DOHH2 (cell line): Measurements from ENCODE around the gene TIAM2.
A peak's percentile ranks its signal among the peaks of the same experiment; 100 is the strongest.

Experiments
- H3F3A ChIP-seq: fragments of 200-600 bp; sonication (generic), shearing (Covaris generic); 2 replicates; pipeline ENCODE4 v1.6.0; 2016; ENCODE audit warnings: antibody characterized with exemption, mild to moderate bottlenecking; ENCODE audit not compliant: control insufficient read depth, insufficient read depth
- H3K27ac ChIP-seq: fragments of 200-600 bp; sonication (generic); 2 replicates; pipeline ENCODE4 v1.5.1; 2014; ENCODE audit warnings: low read depth, mild to moderate bottlenecking, low read length, moderate library complexity
- H3K27me3 ChIP-seq: fragments of 200-600 bp; sonication (generic); 2 replicates; pipeline ENCODE4 v1.6.1; 2014; ENCODE audit warnings: mild to moderate bottlenecking, low read length, mixed read lengths; ENCODE audit not compliant: control insufficient read depth
- H3K36me3 ChIP-seq: fragments of 200-600 bp; sonication (generic); 2 replicates; pipeline ENCODE4 v1.6.1; 2014; ENCODE audit warnings: mild to moderate bottlenecking, low read length, moderate library complexity, mixed read lengths; ENCODE audit not compliant: control insufficient read depth
- H3K4me1 ChIP-seq: fragments of 200-600 bp; sonication (generic); 2 replicates; pipeline ENCODE4 v1.6.1; 2014; ENCODE audit warnings: mild to moderate bottlenecking, low read length, mixed read lengths; ENCODE audit not compliant: control insufficient read depth
- H3K4me2 ChIP-seq: fragments of 200-600 bp; sonication (generic); 2 replicates; pipeline ENCODE4 v1.6.0; 2014; ENCODE audit warnings: mild to moderate bottlenecking, low read length, moderate library complexity
- H3K4me3 ChIP-seq: fragments of 200-600 bp; sonication (generic); 2 replicates; pipeline ENCODE4 v1.5.1; 2014; ENCODE audit warnings: mild to moderate bottlenecking, low read length, mixed read lengths
- H3K79me2 ChIP-seq: fragments of 200-600 bp; sonication (generic); 2 replicates; pipeline ENCODE4 v1.6.1; 2014; ENCODE audit warnings: mild to moderate bottlenecking, low read length, mixed read lengths; ENCODE audit not compliant: control insufficient read depth
- H3K9me2 ChIP-seq: fragments of 200-600 bp; sonication (generic); replicated peaks from 2 replicates; pipeline ENCODE4 v1.6.1; 2014; ENCODE audit warnings: mild to moderate bottlenecking, low read length, mixed read lengths; ENCODE audit not compliant: control insufficient read depth
- H3K9me3 ChIP-seq: fragments of 200-600 bp; sonication (generic); 2 replicates; pipeline ENCODE4 v1.6.1; 2014; ENCODE audit warnings: antibody characterized with exemption, low read length, mixed read lengths; ENCODE audit not compliant: control insufficient read depth, insufficient read depth
- H4K20me1 ChIP-seq: fragments of 200-600 bp; sonication (generic); 2 replicates; pipeline ENCODE4 v1.6.0; 2014; ENCODE audit warnings: low read depth, mild to moderate bottlenecking, antibody characterized with exemption, low read length, moderate library complexity; ENCODE audit not compliant: control insufficient read depth, insufficient read depth
- EZH2phosphoT487 ChIP-seq: fragments of 200-600 bp; sonication (generic); IDR thresholded peaks from 2 replicates; pipeline ENCODE4 v1.6.1; 2017; ENCODE audit warnings: borderline replicate concordance, mild to moderate bottlenecking, antibody characterized with exemption, low read length, moderate library complexity, mixed read lengths
- TF ChIP-seq, protein P1 (sequence below): fragments of 200-600 bp; sonication (generic); IDR thresholded peaks from one replicate; pipeline ENCODE4 v1.5.1; 2014; ENCODE audit warnings: antibody characterized with exemption, mild to moderate bottlenecking, low read depth, low read length; ENCODE audit not compliant: poor library complexity, severe bottlenecking

The TIAM2 gene

DNA sequence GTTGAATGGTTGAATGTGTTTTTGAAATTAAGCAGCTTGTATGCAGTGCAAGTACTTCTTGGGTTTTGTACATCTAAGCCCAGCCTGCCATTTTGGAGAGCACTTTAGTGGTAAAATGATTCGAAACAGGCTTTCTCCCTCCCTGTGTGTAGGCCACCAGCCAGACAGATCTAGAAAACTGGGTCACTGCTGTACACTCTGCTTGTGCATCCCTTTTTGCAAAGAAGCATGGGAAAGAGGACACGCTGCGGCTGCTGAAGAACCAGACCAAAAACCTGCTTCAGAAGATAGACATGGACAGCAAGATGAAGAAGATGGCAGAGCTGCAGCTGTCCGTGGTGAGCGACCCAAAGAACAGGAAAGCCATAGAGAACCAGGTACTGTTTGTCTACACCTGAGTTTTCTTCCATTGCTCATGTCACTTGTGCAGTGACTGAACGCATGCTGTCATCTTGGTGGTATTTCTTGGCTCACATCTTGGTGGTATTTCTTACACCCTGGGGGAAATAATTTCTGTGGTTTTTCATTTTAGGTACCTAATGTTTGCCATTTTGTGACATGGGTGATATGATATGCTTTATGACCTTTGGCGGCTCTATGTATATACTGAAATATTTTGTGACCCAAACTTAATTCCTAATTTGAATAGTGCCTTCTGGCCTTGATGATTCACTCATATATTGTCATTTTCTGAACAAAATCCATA lies 153.0 kb downstream of the TIAM2 start:
- H3F3A ChIP-seq, result no peaks in the 10 kb centered on the region
- no peak overlapping the region for H3K4me2 ChIP-seq
- H3K79me2 ChIP-seq, result no peaks in the 10 kb centered on the region
- no peak for TF ChIP-seq EZH2phosphoT487
- TF ChIP-seq, protein P1, sequence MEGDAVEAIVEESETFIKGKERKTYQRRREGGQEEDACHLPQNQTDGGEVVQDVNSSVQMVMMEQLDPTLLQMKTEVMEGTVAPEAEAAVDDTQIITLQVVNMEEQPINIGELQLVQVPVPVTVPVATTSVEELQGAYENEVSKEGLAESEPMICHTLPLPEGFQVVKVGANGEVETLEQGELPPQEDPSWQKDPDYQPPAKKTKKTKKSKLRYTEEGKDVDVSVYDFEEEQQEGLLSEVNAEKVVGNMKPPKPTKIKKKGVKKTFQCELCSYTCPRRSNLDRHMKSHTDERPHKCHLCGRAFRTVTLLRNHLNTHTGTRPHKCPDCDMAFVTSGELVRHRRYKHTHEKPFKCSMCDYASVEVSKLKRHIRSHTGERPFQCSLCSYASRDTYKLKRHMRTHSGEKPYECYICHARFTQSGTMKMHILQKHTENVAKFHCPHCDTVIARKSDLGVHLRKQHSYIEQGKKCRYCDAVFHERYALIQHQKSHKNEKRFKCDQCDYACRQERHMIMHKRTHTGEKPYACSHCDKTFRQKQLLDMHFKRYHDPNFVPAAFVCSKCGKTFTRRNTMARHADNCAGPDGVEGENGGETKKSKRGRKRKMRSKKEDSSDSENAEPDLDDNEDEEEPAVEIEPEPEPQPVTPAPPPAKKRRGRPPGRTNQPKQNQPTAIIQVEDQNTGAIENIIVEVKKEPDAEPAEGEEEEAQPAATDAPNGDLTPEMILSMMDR, result no peak
- H3K36me3 ChIP-seq, result no peaks in the 10 kb centered on the region
- H3K4me1 ChIP-seq, result no peaks in the 10 kb centered on the region
- H3K9me3 ChIP-seq, result no peaks in the 10 kb centered on the region
- H3K4me3 ChIP-seq, result no peak overlapping the region
- peaks cover 2% of the 10 kb centered on the region; the same call in 1 of the 2 replicates for H3K27me3 ChIP-seq
- H3K27ac ChIP-seq, result no peak overlapping the region
- no peaks in the 10 kb centered on the region for H4K20me1 ChIP-seq
- H3K9me2 ChIP-seq, result no peaks in the 10 kb centered on the region

DNA sequence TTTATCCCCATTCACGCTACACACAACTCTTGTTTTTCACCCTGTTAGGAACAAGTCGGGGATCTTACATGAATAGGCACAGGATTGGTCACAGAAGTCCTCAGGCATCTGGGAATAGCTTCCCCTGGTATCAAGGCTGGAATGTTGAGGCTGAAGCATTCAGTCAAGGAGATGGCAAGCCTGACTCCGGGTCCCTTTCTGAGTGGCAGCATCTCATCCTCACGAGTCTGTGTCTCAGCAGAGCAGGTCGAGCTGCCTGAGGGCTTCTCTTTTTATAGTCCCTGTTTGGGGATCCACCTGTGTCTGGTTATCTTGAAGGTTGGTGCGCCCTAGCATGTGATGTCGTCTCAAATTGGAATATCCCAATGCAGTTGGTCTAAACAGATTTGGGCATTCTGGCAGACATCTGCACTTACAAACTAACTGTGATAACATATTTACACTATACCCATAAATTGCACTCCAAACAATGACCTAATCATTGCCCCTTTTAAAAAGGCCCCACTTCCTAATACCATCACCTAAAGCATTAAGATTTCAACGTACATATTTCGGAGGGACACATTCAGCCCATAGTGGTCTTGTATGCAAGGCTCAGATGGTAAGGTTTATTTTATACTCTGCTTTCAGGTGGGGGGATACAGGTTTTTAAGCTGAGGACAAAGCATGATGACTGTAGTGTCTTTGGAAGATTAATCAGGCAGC lies 156.0 kb downstream of the TIAM2 start:
- H3F3A ChIP-seq, result no peaks in the 10 kb centered on the region
- H3K9me3 ChIP-seq, result no peaks in the 10 kb centered on the region
- H3K27me3 ChIP-seq, result peaks cover 2% of the 10 kb centered on the region; the same call in 1 of the 2 replicates
- no peak overlapping the region for H3K27ac ChIP-seq
- no peaks in the 10 kb centered on the region for H3K79me2 ChIP-seq
- no peaks in the 10 kb centered on the region for H3K36me3 ChIP-seq
- no peak overlapping the region for H3K4me2 ChIP-seq
- H3K4me3 ChIP-seq, result no peak overlapping the region
- no peaks in the 10 kb centered on the region for H3K9me2 ChIP-seq
- H4K20me1 ChIP-seq, result no peaks in the 10 kb centered on the region
- TF ChIP-seq, protein P1, result no peak
- no peak for TF ChIP-seq EZH2phosphoT487
- no peaks in the 10 kb centered on the region; the same call in 1 of the 2 replicates for H3K4me1 ChIP-seq

DNA sequence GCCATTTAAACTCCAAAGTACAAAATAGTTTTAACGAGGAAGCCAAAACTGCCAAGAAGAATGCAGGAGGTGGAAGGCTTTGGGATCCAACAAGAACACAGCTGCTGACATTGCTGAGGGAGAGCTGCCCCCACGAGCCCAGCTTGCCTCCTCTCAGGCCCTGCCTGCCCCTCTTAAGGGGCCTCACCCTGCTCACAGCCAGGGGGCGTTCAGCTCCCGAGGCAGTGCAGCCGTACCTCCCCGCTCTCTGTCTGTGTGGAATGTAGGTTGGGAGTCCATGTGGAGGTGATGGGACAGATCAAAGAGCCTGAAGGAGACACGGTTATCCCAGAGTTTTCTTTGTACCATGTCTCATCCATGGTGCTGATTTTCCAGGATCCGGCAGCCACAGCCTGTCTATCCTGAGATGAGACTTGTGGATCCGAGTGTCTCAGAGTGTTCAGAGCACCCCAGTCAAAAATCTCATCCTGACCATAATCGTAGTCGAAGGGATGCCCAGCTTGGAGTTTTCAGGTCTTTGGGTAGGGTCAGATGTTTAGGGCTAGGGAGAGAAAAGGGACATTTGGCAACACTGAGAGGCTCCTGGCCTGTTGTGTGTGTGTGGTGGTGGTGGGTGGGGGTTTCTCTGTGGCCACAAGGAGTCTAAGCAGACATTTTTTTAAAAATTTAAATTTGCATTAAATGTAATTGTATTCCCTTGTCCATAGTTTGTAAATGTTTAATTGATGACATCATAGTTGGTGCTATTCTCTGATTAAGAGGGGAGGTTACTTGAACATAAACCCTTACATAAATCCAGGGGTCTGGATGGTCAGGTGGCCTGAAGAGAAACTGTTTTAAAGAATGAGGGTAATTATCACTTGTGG lies 157.3 kb downstream of the TIAM2 start:
- Histone ChIP-seq H3K9me3 (no peaks in the 10 kb centered on the region), H3K4me3 (no peak overlapping the region), H3K27me3 (peaks cover 2% of the 10 kb centered on the region; the same call in 1 of the 2 replicates), H3K79me2 (no peaks in the 10 kb centered on the region), H3K9me2 (no peaks in the 10 kb centered on the region), H4K20me1 (no peaks in the 10 kb centered on the region), H3K4me1 (no peaks in the 10 kb centered on the region; the same call in 1 of the 2 replicates), H3K27ac (no peak overlapping the region), H3K4me2 (no peak overlapping the region), H3K36me3 (no peaks in the 10 kb centered on the region), H3F3A (no peaks in the 10 kb centered on the region)
- TF ChIP-seq, protein P1, result peak; percentile 60
- no peak for TF ChIP-seq EZH2phosphoT487
